Measurements from ENCODE around the gene BCAS3.

BCAS3 gene

DNA sequence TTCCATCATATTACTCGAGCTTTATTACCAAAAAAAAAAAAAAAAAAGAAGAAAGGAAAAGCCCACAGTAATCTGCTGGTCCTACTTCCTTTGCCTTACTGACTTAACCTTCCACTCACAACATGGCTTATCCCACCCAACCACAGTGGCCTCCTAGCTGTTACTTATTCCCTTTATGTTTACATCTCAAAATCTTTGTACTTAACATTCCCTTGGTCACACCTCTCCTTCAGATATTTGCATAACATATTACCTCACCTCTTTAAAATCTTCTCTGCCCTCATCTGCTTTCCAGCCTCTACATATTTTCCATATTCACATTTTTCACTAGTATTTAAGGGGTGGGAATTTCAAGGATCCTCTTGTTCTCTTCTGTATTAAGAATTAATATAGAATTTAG is 395.0 kb downstream of the BCAS3 start:
- TF ChIP-seq, protein P1, sequence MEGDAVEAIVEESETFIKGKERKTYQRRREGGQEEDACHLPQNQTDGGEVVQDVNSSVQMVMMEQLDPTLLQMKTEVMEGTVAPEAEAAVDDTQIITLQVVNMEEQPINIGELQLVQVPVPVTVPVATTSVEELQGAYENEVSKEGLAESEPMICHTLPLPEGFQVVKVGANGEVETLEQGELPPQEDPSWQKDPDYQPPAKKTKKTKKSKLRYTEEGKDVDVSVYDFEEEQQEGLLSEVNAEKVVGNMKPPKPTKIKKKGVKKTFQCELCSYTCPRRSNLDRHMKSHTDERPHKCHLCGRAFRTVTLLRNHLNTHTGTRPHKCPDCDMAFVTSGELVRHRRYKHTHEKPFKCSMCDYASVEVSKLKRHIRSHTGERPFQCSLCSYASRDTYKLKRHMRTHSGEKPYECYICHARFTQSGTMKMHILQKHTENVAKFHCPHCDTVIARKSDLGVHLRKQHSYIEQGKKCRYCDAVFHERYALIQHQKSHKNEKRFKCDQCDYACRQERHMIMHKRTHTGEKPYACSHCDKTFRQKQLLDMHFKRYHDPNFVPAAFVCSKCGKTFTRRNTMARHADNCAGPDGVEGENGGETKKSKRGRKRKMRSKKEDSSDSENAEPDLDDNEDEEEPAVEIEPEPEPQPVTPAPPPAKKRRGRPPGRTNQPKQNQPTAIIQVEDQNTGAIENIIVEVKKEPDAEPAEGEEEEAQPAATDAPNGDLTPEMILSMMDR (IDR thresholded peaks at IDR 0.05; ENCODE audit: low read length, missing control alignments) = no peak
- H3K4me3 ChIP-seq (replicated peaks; ENCODE audit: low read depth, low read length) = no peak overlapping the region
- no peak for DNase-seq (ENCODE audit: low read depth)

DNA sequence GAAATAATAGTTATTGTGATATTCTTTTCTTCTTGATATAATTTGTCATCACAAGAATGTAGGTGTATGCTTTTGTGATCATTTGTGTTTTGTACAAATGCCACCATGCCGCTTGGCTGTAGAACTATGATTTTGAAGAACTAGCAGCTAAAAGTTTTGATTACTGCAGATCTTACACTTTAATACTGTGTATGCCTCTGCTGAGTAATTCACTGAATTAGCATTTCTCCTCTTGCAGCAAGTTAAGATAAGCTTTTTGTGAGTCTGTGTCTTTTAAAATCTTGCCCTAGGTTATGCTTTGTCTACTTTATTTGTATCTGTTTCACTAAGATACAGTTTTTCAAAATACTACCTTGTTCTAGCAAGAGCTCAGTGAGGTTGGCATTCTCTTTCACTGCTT is 395.5 kb downstream of the BCAS3 start:
- no peak overlapping the region for H3K4me3 ChIP-seq (replicated peaks; ENCODE audit: low read depth, low read length)
- DNase-seq (ENCODE audit: low read depth) = no peak
- TF ChIP-seq, protein P1 (IDR thresholded peaks at IDR 0.05; ENCODE audit: low read length, missing control alignments) = no peak

DNA sequence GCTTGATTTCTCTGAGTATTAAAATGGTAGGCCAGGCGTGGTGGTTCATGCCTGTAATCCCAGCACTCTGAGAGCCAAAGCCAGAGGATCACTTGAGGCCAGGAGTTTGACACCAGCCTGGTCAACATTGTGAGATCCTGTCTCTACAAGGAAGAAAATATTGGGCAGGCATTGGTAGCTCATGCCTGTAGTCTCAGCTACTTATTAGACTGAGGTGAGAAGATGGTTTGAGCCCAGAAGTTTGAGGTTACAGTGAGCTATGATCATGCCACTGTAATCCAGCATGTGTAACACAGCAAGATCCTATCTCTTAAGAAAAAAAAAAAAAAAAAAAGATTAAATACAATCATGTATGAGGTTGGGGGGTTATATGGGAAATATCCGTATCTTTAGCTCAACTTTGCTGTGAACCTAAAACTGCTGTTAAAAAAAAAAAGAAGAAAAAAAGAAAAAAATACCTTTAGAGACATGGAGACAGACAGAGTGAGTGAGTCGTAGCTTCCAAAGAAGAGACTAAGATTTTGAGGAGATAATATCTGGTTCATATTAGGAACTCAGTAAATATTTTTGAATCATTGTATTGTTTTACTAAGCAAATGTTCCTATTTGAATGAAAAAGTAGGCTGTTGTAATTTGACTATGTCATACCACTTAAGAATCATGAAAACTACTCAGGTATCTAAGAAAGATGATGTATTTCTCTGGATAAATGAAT is 396.3 kb downstream of the BCAS3 start:
- TF ChIP-seq, protein P1 (IDR thresholded peaks at IDR 0.05; ENCODE audit: low read length, missing control alignments) = no peak
- DNase-seq (ENCODE audit: low read depth) = no peak
- no peak overlapping the region for H3K4me3 ChIP-seq (replicated peaks; ENCODE audit: low read depth, low read length)

DNA sequence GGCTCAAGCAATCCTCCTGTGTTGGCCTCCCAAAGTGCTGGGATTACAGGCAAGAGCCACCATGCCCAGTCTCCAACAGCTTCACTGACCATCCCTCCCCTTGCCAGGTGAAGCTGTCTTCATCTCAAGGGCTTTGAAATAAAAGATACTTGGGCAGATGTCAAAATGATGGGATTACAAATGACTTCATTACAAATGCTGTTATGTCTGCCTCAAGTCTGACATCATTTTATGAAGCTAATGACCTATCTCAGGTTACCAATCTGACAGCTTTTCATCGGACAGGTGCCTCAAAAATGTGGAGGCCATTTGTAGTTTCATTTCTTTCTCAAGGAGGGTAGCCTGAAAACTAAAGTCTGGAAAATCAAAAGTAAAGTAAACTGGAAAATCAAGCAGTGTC is 398.3 kb downstream of the BCAS3 start:
- H3K4me3 ChIP-seq (replicated peaks; ENCODE audit: low read depth, low read length) = no peak overlapping the region
- TF ChIP-seq, protein P1 (IDR thresholded peaks at IDR 0.05; ENCODE audit: low read length, missing control alignments) = no peak
- DNase-seq (ENCODE audit: low read depth) = no peak

DNA sequence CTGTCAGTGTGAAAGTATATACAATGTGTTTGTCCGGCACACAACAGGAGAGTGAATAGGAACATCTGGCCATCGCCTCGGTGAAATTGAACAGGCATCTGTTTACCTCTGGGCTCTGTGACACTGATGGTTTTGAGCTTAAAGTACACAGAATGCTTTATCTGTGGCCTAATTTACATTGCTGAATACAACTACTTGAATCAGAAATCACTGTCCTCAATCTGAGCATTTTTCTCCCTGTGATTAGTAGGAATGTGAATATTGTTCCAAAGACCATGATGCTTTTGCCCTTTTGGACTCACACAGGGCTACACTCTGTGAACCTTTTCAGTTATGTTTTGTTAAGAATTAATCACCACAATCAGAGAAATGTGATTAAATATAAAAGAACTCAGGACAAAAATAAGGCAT is 399.0 kb downstream of the BCAS3 start:
- no peak for DNase-seq (ENCODE audit: low read depth)
- no peak overlapping the region for H3K4me3 ChIP-seq (replicated peaks; ENCODE audit: low read depth, low read length)
- TF ChIP-seq, protein P1 (IDR thresholded peaks at IDR 0.05; ENCODE audit: low read length, missing control alignments) = no peak

DNA sequence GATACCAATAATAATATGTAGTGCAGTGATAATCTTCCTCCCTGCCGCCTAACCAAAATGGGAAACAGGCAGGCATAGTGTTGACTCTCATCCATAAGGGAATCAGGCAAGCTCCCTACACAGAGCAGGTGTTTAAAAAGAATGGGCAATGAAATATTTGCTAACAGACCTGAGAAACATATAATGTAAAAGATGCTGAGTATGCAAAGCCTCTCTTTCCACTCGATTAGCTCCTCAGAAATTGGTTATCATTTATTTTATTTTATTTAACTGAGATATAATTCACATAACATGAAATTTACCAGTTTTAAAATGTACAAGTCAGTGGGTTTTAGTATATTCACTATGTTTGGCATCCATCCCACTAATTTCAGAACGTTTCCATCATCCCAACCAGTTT is 404.3 kb downstream of the BCAS3 start:
- no peak overlapping the region for H3K4me3 ChIP-seq (replicated peaks; ENCODE audit: low read depth, low read length)
- TF ChIP-seq, protein P1 (IDR thresholded peaks at IDR 0.05; ENCODE audit: low read length, missing control alignments) = no peak
- DNase-seq (ENCODE audit: low read depth) = no peak

DNA sequence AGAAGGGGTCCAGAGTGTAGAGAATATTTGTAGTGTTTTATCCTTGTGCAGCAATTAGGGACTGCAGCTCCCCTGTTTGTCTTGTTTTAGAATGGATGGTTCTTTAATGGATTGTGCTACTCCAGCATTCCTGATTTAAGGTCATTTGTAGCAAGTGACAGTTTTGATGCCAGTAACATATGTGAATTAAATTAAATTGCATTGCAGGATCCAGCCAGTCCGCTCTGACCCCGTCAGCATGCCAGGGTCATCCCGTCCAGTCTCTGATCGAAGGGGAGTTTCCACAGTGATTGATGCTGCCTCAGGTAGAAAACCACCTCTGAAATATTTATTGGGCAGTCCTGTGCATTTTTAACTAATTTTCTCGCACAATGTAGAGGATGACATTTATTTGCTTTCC is 406.6 kb downstream of the BCAS3 start:
- H3K4me3 ChIP-seq (replicated peaks; ENCODE audit: low read depth, low read length) = no peak overlapping the region
- no peak for DNase-seq (ENCODE audit: low read depth)
- TF ChIP-seq, protein P1 (IDR thresholded peaks at IDR 0.05; ENCODE audit: low read length, missing control alignments) = no peak
